AG09309 (cell line): ENCODE results near the gene TMTC2.

Experiments
- DNase-seq: peaks from one replicate; pipeline ENCODE4 v3.0.0-alpha.2; 2010; ENCODE audit warnings: low read depth
- H3K4me3 ChIP-seq: 2 replicates; pipeline ENCODE4 v1.5.1; 2011; ENCODE audit warnings: mild to moderate bottlenecking, low read depth, low read length, moderate library complexity; ENCODE audit not compliant: control insufficient read depth
- TF ChIP-seq, protein P1 (sequence below): IDR thresholded peaks from 2 replicates; pipeline ENCODE4 v1.5.1; 2011; ENCODE audit warnings: mild to moderate bottlenecking, low read depth, low read length, inconsistent platforms; ENCODE audit not compliant: insufficient read depth, control insufficient read depth; ENCODE audit errors: missing control alignments

The TMTC2 gene

DNA sequence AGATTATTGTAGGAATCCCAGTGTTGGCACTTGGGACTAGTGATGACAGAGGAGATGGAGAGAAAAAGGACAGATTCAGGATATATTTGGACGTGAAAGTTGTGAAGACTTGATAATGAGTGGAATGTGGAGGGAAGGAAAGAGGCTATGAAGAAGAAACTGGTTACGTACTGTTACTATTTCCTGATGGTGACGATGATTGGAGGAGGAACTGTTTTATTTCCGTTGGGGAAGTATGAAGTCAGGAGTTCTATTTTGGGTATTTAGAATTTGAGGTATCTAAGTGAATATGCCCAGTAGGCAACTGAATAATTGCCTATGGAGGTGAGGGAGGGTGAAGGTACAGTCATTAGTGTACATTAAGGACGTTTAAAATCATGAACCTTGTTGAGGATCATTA lies 207.2 kb downstream of the TMTC2 start:
- no peak overlapping the region for H3K4me3 ChIP-seq
- no peak for DNase-seq
- TF ChIP-seq, protein P1, sequence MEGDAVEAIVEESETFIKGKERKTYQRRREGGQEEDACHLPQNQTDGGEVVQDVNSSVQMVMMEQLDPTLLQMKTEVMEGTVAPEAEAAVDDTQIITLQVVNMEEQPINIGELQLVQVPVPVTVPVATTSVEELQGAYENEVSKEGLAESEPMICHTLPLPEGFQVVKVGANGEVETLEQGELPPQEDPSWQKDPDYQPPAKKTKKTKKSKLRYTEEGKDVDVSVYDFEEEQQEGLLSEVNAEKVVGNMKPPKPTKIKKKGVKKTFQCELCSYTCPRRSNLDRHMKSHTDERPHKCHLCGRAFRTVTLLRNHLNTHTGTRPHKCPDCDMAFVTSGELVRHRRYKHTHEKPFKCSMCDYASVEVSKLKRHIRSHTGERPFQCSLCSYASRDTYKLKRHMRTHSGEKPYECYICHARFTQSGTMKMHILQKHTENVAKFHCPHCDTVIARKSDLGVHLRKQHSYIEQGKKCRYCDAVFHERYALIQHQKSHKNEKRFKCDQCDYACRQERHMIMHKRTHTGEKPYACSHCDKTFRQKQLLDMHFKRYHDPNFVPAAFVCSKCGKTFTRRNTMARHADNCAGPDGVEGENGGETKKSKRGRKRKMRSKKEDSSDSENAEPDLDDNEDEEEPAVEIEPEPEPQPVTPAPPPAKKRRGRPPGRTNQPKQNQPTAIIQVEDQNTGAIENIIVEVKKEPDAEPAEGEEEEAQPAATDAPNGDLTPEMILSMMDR: no peak

DNA sequence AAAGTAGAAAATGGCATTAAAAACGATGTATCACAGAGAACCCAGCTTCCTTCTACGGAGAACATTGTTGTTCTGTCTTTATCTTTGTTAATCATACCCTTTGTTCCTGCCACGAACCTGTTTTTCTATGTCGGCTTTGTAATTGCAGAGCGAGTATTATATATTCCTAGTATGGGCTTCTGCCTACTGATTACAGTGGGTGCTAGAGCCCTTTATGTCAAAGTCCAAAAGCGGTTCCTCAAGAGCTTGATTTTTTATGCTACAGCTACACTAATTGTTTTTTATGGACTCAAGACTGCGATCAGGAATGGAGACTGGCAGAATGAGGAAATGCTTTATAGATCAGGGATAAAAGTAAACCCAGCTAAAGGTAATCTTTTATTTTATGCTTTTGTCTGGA lies 209.6 kb downstream of the TMTC2 start:
- H3K4me3 ChIP-seq: no peak overlapping the region
- no peak for DNase-seq
- TF ChIP-seq, protein P1: no peak

DNA sequence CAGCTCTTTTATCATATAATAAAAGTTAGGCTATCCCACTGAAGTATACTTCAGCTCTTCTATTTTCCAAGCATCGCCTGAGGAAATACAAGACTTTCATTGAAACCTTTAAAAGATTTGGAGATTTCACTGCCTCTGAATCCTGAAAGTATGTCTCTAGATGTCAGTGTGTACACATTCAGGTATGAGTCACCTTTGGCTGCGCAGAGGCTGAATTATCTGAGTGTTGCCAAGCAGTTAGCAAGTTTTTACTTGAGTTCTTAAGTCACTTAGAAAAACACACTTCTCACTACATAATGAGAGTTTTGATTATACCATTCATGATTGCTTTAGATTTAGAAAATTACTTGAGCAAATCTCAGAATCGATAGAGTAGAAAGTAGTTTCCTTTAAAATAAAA lies 210.3 kb downstream of the TMTC2 start:
- no peak overlapping the region for H3K4me3 ChIP-seq
- DNase-seq: no peak
- TF ChIP-seq, protein P1: no peak

DNA sequence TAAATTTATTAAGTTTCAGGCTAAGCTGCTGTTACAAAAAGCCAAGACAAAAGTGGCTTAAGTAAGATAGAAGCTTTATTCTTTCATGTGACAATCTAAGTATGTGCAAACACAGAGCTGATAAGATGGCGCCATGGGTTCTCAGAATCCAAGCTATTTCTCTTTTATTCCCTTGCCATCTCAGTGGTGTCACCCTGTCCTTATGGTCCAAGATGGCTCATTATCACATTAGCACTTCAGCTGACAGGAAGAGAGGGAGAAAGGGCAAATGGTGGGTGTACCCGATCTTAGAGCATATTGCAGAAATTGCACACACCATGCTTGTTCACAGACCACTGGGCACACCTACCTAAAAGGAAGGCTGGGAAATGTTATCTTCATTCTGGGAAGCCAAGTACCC lies 211.7 kb downstream of the TMTC2 start:
- TF ChIP-seq, protein P1: no peak
- no peak overlapping the region for H3K4me3 ChIP-seq
- DNase-seq: no peak

DNA sequence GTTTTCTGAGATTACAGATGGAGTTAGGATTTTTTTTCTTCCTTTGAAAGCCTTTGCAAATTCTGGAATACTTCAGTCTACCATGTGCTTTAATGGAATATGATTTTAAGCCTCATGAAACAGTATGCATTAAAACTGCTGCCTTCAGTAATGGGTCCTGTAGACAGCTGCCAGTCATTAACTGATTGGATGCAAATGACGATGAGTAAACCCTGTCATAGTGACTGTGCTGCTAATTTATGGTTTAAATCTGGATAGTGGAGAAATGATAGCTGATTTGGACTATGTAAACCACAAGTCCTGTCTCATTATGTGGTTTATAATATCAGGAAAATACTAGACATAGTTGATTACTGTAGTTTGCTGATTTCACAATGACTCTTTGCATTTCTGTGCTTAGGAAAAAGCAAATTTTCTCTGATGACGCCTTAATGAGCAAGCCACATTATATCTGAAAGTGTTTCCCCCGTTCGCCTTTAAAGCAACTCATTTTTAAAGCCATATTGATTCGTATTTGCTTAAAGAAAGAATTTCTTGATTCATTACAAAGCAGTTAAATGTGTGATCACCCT lies 217.6 kb downstream of the TMTC2 start:
- DNase-seq: peak; percentile 21
- no peak overlapping the region for H3K4me3 ChIP-seq
- TF ChIP-seq, protein P1: no peak

DNA sequence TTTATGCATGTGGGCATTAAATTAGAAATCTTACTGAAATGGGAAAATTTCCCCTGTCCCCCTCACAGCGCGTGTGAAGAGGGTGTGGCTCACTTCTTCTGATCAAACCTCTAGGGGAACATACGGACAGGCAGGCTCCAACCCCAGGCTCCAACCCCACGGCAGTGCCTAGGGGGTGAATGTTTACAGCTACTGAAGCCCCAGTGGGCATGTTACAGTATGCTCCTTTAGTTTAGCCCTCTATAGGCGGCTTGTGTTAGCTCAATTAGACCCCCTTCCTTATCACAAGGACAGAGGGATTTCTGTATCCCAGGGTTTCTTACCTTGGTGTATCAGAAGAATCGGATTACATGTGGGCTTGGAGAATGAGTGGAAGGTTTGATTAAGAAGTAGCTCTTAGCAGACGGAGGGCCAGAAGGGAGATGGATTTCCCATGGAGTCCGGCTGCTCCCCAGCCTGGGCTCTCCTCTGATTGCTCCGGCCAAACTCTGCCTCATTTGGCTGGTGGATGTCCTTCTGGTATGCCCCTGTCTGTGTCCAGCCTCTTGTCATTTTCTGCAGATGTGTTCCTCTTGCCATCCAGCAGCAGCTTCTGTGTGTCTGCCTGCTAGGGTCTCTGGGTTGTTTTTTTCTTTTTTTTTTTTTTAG lies 223.7 kb downstream of the TMTC2 start:
- H3K4me3 ChIP-seq: no peak overlapping the region

More for the DNA sequence above, 223.7 kb downstream of the TMTC2 start:
- no peak for DNase-seq
- TF ChIP-seq, protein P1: no peak
